ENCODE data around the gene C1QTNF9.
"Not testable (repeated sequence)": the region's sequence is repeated elsewhere in the genome, so short reads cannot be mapped to it uniquely, and the experiment has no call there.

C1QTNF9 gene

DNA sequence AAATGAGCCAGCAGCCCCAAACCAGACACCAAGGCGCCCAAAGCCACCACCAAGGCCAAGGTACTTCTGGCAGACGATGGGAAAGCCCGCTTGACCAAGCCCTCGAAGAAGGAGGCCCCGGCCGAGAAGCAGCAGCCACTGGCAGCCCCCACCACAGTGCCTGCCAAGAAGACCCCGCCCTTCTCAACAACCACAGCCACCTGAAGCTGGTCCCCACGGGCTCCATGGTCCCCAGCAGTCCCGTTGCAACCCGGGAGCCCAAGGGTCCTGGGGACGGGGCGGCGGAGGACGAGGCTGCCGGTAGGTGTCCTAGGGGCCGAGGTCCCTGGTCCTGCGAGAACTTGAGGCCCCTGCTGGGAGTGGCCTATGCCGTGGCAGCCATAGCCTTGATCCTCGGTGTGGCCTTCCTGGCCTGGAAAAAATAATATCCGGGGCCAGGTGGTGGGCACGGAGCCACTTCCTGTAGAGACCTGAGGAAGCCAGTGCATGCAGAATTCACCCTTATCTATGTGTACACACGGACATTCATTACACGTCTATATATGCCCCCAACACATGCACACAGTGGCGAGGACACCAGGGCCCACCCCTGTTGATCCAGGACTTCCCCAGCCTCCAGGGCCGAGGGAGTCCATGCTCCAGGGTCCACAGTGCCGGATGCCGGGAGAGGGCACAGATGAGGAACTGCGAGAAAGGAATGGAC, 13.8 kb downstream of the C1QTNF9 start:
- Mint-ChIP-seq H3K27ac (no peak overlapping the region), H3K4me3 (no peak overlapping the region), H3K9me3 (no peaks in the 10 kb centered on the region), H3K36me3 (ENCODE audit: low read depth) (no peaks in the 10 kb centered on the region), H3K4me1 (ENCODE audit: low read depth) (no peaks in the 10 kb centered on the region), H3K27me3 (ENCODE audit: low read depth) (peaks cover 42% of the 10 kb centered on the region)

DNA sequence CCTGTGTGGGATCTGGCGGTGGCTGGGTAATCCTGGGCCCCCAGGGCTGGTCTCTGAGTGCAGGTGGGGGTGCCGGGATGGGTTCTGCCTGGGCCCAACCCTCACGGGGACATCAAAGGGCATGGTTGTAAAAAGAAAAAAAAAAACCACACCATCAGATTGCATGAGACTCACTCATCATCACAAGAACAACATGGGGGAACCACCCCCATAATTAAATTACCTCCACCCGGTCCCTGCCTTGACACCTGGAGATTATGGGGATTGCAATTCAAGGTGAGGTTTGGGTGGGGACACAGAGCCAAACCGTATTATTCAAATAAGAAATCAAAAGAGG, 14.3 kb downstream of the C1QTNF9 start:
- Mint-ChIP-seq H3K27ac (no peak overlapping the region), H3K4me1 (ENCODE audit: low read depth) (no peaks in the 10 kb centered on the region), H3K36me3 (ENCODE audit: low read depth) (no peaks in the 10 kb centered on the region), H3K9me3 (no peaks in the 10 kb centered on the region), H3K27me3 (ENCODE audit: low read depth) (peaks cover 47% of the 10 kb centered on the region), H3K4me3 (no peak overlapping the region)

GRCh38 chr13:24327598-24327997, 18.2 kb downstream of the C1QTNF9 start:
- H3K27ac Mint-ChIP-seq; H3K4me3 Mint-ChIP-seq; H3K4me1 Mint-ChIP-seq (ENCODE audit: low read depth); H3K9me3 Mint-ChIP-seq; H3K36me3 Mint-ChIP-seq (ENCODE audit: low read depth): not testable (repeated sequence)
- peaks cover 72% of the 10 kb centered on the region for H3K27me3 Mint-ChIP-seq (ENCODE audit: low read depth)

- no peaks in the 10 kb centered on the region for H3K9me3 Mint-ChIP-seq
- no peak overlapping the region for H3K4me3 Mint-ChIP-seq
- H3K36me3 Mint-ChIP-seq (ENCODE audit: low read depth), result no peaks in the 10 kb centered on the region
- peaks cover 77% of the 10 kb centered on the region for H3K27me3 Mint-ChIP-seq (ENCODE audit: low read depth)
- H3K4me1 Mint-ChIP-seq (ENCODE audit: low read depth), result no peaks in the 10 kb centered on the region
- H3K27ac Mint-ChIP-seq, result no peak overlapping the region
These were observed 18.8 kb downstream of the C1QTNF9 start for GRCh38 chr13:24328145-24328544.

DNA sequence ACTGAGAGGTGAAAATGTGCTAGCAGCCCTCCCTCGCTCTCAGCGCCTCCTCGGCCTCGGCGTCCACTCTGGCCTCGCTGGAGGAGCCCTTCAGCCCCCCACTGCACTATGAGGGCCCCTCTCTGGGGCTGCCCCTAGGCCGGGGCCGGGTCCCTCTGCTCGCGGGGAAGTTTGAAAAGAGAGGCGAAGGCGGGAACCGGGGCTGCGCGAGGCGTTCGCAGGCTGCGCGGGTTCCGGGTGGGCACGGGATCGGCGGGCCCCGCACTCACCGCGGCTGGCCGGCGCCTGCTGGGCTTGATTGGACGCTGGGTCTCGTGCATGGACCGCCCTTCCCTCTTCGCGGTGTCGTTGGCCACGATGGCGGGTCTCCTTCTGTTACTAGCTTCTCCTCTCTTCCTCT, 29.3 kb downstream of the C1QTNF9 start:
- H3K9me3 Mint-ChIP-seq, result no peaks in the 10 kb centered on the region
- no peak overlapping the region for H3K27ac Mint-ChIP-seq
- no peaks in the 10 kb centered on the region for H3K36me3 Mint-ChIP-seq (ENCODE audit: low read depth)
- no peaks in the 10 kb centered on the region for H3K4me1 Mint-ChIP-seq (ENCODE audit: low read depth)
- peaks cover 8% of the 10 kb centered on the region for H3K27me3 Mint-ChIP-seq (ENCODE audit: low read depth)
- no peak overlapping the region for H3K4me3 Mint-ChIP-seq

GRCh38 chr13:24339937-24340607, 30.7 kb downstream of the C1QTNF9 start:
- H3K4me3 Mint-ChIP-seq, result no peak overlapping the region
- H3K27ac Mint-ChIP-seq, result no peak overlapping the region
- peaks cover 9% of the 10 kb centered on the region for H3K27me3 Mint-ChIP-seq (ENCODE audit: low read depth)
- H3K36me3 Mint-ChIP-seq (ENCODE audit: low read depth), result no peaks in the 10 kb centered on the region
- H3K9me3 Mint-ChIP-seq, result no peaks in the 10 kb centered on the region
- no peaks in the 10 kb centered on the region for H3K4me1 Mint-ChIP-seq (ENCODE audit: low read depth)

GRCh38 chr13:24340608-24340955, 31.2 kb downstream of the C1QTNF9 start:
- Mint-ChIP-seq H3K36me3 (ENCODE audit: low read depth) (no peaks in the 10 kb centered on the region), H3K4me3 (no peak overlapping the region), H3K4me1 (ENCODE audit: low read depth) (no peaks in the 10 kb centered on the region), H3K9me3 (no peaks in the 10 kb centered on the region), H3K27me3 (ENCODE audit: low read depth) (peaks cover 12% of the 10 kb centered on the region), H3K27ac (no peak overlapping the region)

DNA sequence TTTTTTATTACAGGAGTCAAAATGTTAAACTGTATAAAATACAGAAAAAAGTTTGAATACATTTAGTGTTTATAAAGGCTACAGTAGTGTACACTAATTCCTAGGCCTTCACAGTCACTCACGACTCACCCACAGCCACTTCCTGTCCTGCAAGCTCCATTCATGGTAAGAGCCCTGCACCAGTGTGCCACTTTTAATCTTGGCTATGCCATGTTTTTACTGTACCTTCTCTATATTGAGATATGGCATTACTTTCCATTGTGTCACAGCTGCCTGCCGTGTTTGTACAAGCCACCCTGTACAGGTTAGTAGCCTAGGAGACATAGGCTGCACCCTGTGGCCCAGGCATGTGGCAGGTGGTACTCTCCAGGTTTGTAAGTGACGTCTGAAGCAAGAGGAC, 32.1 kb downstream of the C1QTNF9 start:
- H3K9me3 Mint-ChIP-seq, result no peaks in the 10 kb centered on the region
- H3K36me3 Mint-ChIP-seq (ENCODE audit: low read depth), result no peaks in the 10 kb centered on the region
- no peak overlapping the region for H3K27ac Mint-ChIP-seq
- H3K27me3 Mint-ChIP-seq (ENCODE audit: low read depth), result peaks cover 12% of the 10 kb centered on the region
- no peaks in the 10 kb centered on the region for H3K4me1 Mint-ChIP-seq (ENCODE audit: low read depth)
- no peak overlapping the region for H3K4me3 Mint-ChIP-seq

DNA sequence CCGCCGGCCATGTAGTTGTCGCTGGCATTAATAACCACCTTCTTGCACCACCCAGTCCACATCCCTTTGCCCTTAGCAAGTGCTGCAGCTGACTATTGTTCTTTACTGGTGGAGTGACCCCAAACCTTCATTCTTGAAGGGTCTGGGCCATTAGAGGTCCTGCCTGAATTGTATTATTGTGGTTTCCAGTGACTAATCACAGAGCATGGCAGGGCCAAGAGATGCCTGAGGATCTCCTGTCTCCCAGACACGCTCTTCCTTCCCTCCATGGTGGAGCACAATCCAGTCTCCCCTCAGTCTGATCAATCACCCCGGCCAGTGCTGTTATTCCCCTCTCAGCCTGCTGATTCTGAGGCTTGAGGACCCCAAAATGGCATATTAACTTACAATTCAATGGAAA, 39.0 kb downstream of the C1QTNF9 start:
- H3K4me3 Mint-ChIP-seq, result no peak overlapping the region
- H3K9me3 Mint-ChIP-seq, result no peaks in the 10 kb centered on the region
- H3K4me1 Mint-ChIP-seq (ENCODE audit: low read depth), result no peaks in the 10 kb centered on the region

GRCh38 chr13:24348797-24349515, 39.6 kb downstream of the C1QTNF9 start:
- Mint-ChIP-seq H3K4me3 (no peak overlapping the region), H3K27ac (no peak overlapping the region), H3K4me1 (ENCODE audit: low read depth) (no peaks in the 10 kb centered on the region), H3K27me3 (ENCODE audit: low read depth) (peaks cover 10% of the 10 kb centered on the region), H3K9me3 (no peaks in the 10 kb centered on the region), H3K36me3 (ENCODE audit: low read depth) (no peaks in the 10 kb centered on the region)

More for the DNA sequence above, 39.0 kb downstream of the C1QTNF9 start:
- Mint-ChIP-seq H3K27ac (no peak overlapping the region), H3K27me3 (ENCODE audit: low read depth) (peaks cover 12% of the 10 kb centered on the region), H3K36me3 (ENCODE audit: low read depth) (no peaks in the 10 kb centered on the region)

- H3K27ac Mint-ChIP-seq; H3K27me3 Mint-ChIP-seq (ENCODE audit: low read depth); H3K9me3 Mint-ChIP-seq; H3K4me3 Mint-ChIP-seq; H3K4me1 Mint-ChIP-seq (ENCODE audit: low read depth); H3K36me3 Mint-ChIP-seq (ENCODE audit: low read depth): not testable (repeated sequence)
These were observed 40.6 kb downstream of the C1QTNF9 start for GRCh38 chr13:24349778-24350664.

GRCh38 chr13:24351423-24351822, 42.0 kb downstream of the C1QTNF9 start:
- H3K27ac Mint-ChIP-seq, result no peak overlapping the region
- H3K36me3 Mint-ChIP-seq (ENCODE audit: low read depth), result no peaks in the 10 kb centered on the region
- no peaks in the 10 kb centered on the region for H3K4me1 Mint-ChIP-seq (ENCODE audit: low read depth)
- H3K27me3 Mint-ChIP-seq (ENCODE audit: low read depth), result no peaks in the 10 kb centered on the region
- H3K9me3 Mint-ChIP-seq, result no peaks in the 10 kb centered on the region
- H3K4me3 Mint-ChIP-seq, result no peak overlapping the region

DNA sequence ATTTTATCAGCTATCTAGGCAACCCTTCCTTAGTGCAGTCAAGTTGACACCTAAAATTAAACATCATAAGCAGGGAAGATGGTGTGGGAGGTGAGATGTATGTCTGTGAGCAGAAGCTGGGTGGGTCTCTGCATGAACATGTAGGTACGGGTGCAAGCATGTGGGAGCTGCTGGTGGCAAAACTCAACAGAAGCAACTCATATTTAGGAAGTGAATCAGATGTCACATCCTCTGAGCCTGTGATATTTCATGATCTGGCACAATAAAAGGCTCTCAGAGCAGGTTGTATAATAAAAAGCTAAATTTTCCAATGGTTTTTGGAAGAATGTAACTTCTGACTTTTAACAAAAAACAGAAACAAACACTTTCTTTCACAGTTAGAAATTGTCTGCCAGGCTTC, 44.4 kb downstream of the C1QTNF9 start:
- Mint-ChIP-seq H3K27ac (no peak overlapping the region), H3K27me3 (ENCODE audit: low read depth) (no peaks in the 10 kb centered on the region), H3K36me3 (ENCODE audit: low read depth) (no peaks in the 10 kb centered on the region), H3K4me1 (ENCODE audit: low read depth) (no peaks in the 10 kb centered on the region), H3K4me3 (no peak overlapping the region), H3K9me3 (no peaks in the 10 kb centered on the region)

- Mint-ChIP-seq H3K36me3 (ENCODE audit: low read depth) (no peaks in the 10 kb centered on the region), H3K4me1 (ENCODE audit: low read depth) (no peaks in the 10 kb centered on the region), H3K27ac (no peak overlapping the region), H3K4me3 (no peak overlapping the region), H3K27me3 (ENCODE audit: low read depth) (no peaks in the 10 kb centered on the region), H3K9me3 (no peaks in the 10 kb centered on the region)
These were observed 45.7 kb downstream of the C1QTNF9 start for GRCh38 chr13:24355103-24355502.
